Endodermal cell (in vitro differentiated cells): ENCODE data around the gene RHBDF2. TPM values are rescaled to one million over a fixed set of nuclear protein-coding genes. Genes with fewer than 3 reads are reported as not detected.

Experiments used
- DNase-seq: peaks from one replicate; pipeline ENCODE4 v3.0.0-alpha.2; 2017
- H3K27ac ChIP-seq: 2 replicates; pipeline ENCODE4 v1.5.1; 2013; ENCODE audit warnings: mild to moderate bottlenecking, low read depth, low read length, moderate library complexity
- H3K27me3 ChIP-seq: 2 replicates; pipeline ENCODE4 v1.6.1; 2013; ENCODE audit warnings: mild to moderate bottlenecking, low read length, moderate library complexity; ENCODE audit not compliant: insufficient read depth, control insufficient read depth, poor library complexity, severe bottlenecking
- H3K36me3 ChIP-seq: 2 replicates; pipeline ENCODE4 v1.7.0; 2013; ENCODE audit warnings: mild to moderate bottlenecking, low read length, moderate library complexity; ENCODE audit not compliant: control insufficient read depth, insufficient read depth
- H3K4me1 ChIP-seq: one replicate; pipeline ENCODE4 v1.7.0; 2013; ENCODE audit warnings: low read length; ENCODE audit not compliant: control insufficient read depth, insufficient read depth
- H3K4me3 ChIP-seq: 2 replicates; pipeline ENCODE4 v1.5.1; 2013; ENCODE audit warnings: mild to moderate bottlenecking, low read length, moderate library complexity
- H3K9ac ChIP-seq: 2 replicates; pipeline ENCODE4 v1.6.1; 2013; ENCODE audit warnings: mild to moderate bottlenecking, low read length, moderate library complexity; ENCODE audit not compliant: poor library complexity, severe bottlenecking; ENCODE audit errors: extremely low read depth
- H3K9me3 ChIP-seq: 2 replicates; pipeline ENCODE4 v1.6.1; 2013; ENCODE audit warnings: mild to moderate bottlenecking, low read length, moderate library complexity; ENCODE audit not compliant: control insufficient read depth
- H3K27ac Mint-ChIP-seq: 2 replicates; pipeline ENCODE4 v1.8.0; 2020; ENCODE audit warnings: mixed read lengths
- H3K27me3 Mint-ChIP-seq: 2 replicates; pipeline ENCODE4 v1.8.0; 2021; ENCODE audit warnings: mild to moderate bottlenecking, mixed read lengths; ENCODE audit not compliant: insufficient read depth
- H3K36me3 Mint-ChIP-seq: 2 replicates; pipeline ENCODE4 v1.8.0; 2020; ENCODE audit warnings: low read depth, mixed read lengths
- H3K4me1 Mint-ChIP-seq: 2 replicates; pipeline ENCODE4 v1.8.0; 2020; ENCODE audit warnings: mixed read lengths
- H3K4me3 Mint-ChIP-seq: 2 replicates; pipeline ENCODE4 v1.8.0; 2020; ENCODE audit warnings: mild to moderate bottlenecking, moderate library complexity, mixed read lengths
- H3K9me3 Mint-ChIP-seq: 2 replicates; pipeline ENCODE4 v1.8.0; 2020; ENCODE audit warnings: mild to moderate bottlenecking, mixed read lengths
- CTCF ChIP-seq: fragments of 200-600 bp; sonication (generic); conservative IDR thresholded peaks from 2 replicates; pipeline ENCODE4 v1.5.0; 2021; ENCODE audit warnings: antibody characterized with exemption, mild to moderate bottlenecking
- WGBS, 2 experiments: methylation state at CpG; one replicate each; pipeline versions ENCODE4 v1.1.5 to v1.1.7; 2013; ENCODE audit warnings: missing lambda C conversion rate in 2 of 2, mixed read lengths in 1 of 2; ENCODE audit not compliant: insufficient coverage in 1 of 2, insufficient read length in 1 of 2; 5-methylcytosine and 5-hydroxymethylcytosine counted together
- total RNA-seq, 2 donors: library from RNA; stranded (reverse); fragmentation: NEBNext Ultra II Directional in 1 of 2; extraction: Animal tissue kit (Norgen Biotek cat#: 25700) in 1 of 2; gene quantifications; 2 replicates in 1 of 2; 3 replicates in 1 of 2; pipeline ENCODE4 v1.2.1, GENCODE V29; 2021

The RHBDF2 gene
- total RNA-seq, 2 donors from 2014 or later, result 28.5 to 31.1 TPM

GRCh38 chr17:76440751-76441362 lies 60.4 kb downstream of the RHBDF2 start:
- H3K36me3 Mint-ChIP-seq, result peaks cover 7% of the 10 kb centered on the region
- no peaks in the 10 kb centered on the region for H3K9me3 Mint-ChIP-seq
- Histone ChIP-seq H3K27ac (no peak overlapping the region), H3K9ac (no peak overlapping the region), H3K4me1 (peaks cover 19% of the 10 kb centered on the region), H3K36me3 (no peaks in the 10 kb centered on the region), H3K4me3 (no peak overlapping the region), H3K27me3 (no peaks in the 10 kb centered on the region), H3K9me3 (no peaks in the 10 kb centered on the region)
- H3K4me1 Mint-ChIP-seq, result peaks cover 54% of the 10 kb centered on the region
- H3K27me3 Mint-ChIP-seq, result no peaks in the 10 kb centered on the region
- no peak overlapping the region for H3K4me3 Mint-ChIP-seq
- peak; percentile 63 for DNase-seq
- no peak for TF ChIP-seq CTCF
- WGBS, 2 experiments, result 80 to 83% methylated on average over 1 to 2 of the region's 2 CpGs
- peak overlapping the region; percentile 42 for H3K27ac Mint-ChIP-seq

GRCh38 chr17:76439314-76439928 lies 61.8 kb downstream of the RHBDF2 start:
- Mint-ChIP-seq H3K9me3 (no peaks in the 10 kb centered on the region), H3K4me3 (no peak overlapping the region), H3K36me3 (peaks cover 7% of the 10 kb centered on the region), H3K27ac (no peak overlapping the region), H3K4me1 (peaks cover 46% of the 10 kb centered on the region), H3K27me3 (no peaks in the 10 kb centered on the region)
- no peak for TF ChIP-seq CTCF
- H3K4me3 ChIP-seq, result no peak overlapping the region
- H3K9ac ChIP-seq, result no peak overlapping the region
- peaks cover 14% of the 10 kb centered on the region for H3K4me1 ChIP-seq
- no peak for DNase-seq
- no peaks in the 10 kb centered on the region for H3K9me3 ChIP-seq
- H3K27ac ChIP-seq, result no peak overlapping the region
- H3K27me3 ChIP-seq, result no peaks in the 10 kb centered on the region
- peaks cover under 1% of the 10 kb centered on the region for H3K36me3 ChIP-seq
- WGBS, 2 experiments, result 91 to 100% methylated on average over 5 to 6 of the region's 6 CpGs

GRCh38 chr17:76438906-76439305 lies 62.3 kb downstream of the RHBDF2 start:
- Histone ChIP-seq H3K9ac (no peak overlapping the region), H3K36me3 (peaks cover 6% of the 10 kb centered on the region), H3K9me3 (no peaks in the 10 kb centered on the region), H3K4me1 (peaks cover 14% of the 10 kb centered on the region), H3K27ac (no peak overlapping the region), H3K27me3 (no peaks in the 10 kb centered on the region), H3K4me3 (no peak overlapping the region)
- Mint-ChIP-seq H3K4me3 (no peak overlapping the region), H3K9me3 (no peaks in the 10 kb centered on the region), H3K27ac (no peak overlapping the region), H3K4me1 (peaks cover 46% of the 10 kb centered on the region), H3K36me3 (peaks cover 7% of the 10 kb centered on the region), H3K27me3 (no peaks in the 10 kb centered on the region)
- WGBS, 2 experiments, result 90 to 94% methylated on average over 8 to 9 of the region's 9 CpGs
- DNase-seq, result peak; percentile 51
- no peak for TF ChIP-seq CTCF
